GM18520 (cell line): ENCODE results near the gene DMTF1.
A peak's percentile ranks its signal among the peaks of the same experiment; 100 is the strongest.
"Not testable (repeated sequence)": the region's sequence is repeated elsewhere in the genome, so short reads cannot be mapped to it uniquely, and the experiment has no call there.

Experiments
- ATAC-seq: cut with Tn5 transposase; IDR thresholded peaks from one replicate; pipeline ENCODE4 v1.9.1; 2021; ENCODE audit not compliant: unreplicated experiment

Gene DMTF1

GRCh38 chr7:87192784-87193487 lies 40.7 kb downstream of the DMTF1 start:
- ATAC-seq: no peak

DNA sequence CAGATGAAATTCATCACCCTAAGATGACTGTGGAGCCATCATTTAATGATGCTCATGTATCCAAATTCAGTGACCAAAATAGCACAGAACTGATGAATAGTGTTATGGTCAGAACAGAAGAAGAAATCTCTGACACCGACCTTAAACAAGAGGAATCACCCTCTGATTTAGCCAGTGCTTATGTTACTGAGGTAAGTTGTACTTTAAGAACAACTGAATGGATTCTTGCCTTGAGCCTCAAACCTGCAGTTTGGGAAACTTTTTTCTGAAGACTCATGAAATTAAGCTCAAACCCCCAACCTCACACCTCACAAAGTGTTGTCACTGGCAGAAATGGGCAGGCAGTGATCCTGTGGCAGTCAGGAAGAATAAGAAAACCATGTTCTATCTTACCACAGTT lies 41.7 kb downstream of the DMTF1 start:
- ATAC-seq: no peak

GRCh38 chr7:87199241-87199640 lies 47.0 kb downstream of the DMTF1 start:
- ATAC-seq: no peak

DNA sequence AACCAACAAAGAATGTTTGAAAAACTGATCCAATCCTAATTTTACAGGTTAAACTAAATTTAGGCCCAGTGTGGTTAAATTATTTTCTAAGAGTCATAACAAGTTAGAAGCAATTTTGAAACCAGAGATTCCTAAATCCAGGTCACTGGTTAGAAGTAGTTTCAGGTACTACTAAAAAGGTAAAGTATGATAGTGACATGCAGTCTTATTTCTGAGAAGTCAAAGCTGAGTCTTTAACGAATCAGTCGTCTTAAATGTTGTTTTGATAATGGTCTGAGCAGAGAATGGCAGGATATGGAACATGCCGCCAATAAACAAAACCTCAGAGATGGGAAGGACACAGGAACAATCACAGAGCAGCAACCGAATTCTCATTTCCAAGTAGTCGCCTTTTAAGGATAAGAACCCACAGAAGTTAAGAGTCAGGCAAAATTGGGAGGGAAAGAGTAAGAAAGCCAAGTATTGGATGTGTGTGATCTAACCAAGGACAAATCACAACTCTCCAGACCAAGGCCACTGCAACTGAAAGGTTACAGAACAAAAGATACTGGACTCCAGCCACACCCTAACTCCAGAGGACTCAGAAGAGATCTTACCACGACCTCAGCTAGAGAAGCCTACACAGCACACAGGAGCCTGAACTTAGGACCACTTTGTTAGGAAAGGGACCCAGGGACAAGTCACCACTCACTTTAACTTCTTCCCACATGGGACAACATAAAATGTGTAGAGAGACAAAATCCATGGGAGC lies 47.6 kb downstream of the DMTF1 start:
- ATAC-seq: no peak

- ATAC-seq: no peak
Observed at GRCh38 chr7:87202208-87202607, 50.0 kb downstream of the DMTF1 start.

DNA sequence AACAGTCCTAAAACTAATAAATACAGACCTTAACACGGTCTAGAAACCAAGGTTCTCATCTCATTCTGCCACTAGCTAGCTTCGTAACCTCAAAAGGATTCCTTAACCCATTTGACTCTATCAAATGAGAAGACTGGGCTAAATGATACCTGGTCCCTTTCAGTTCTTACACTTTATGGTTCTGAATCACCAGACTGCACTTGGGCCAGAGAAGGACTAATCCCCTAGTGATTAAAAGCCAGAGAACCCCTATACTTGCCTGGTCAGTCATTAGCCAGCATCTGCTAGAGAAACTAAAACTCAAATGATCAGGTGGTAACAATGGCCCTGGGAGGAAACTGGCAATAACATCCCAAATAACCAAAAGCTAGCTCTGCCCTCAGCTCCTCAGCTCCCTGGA lies 50.5 kb downstream of the DMTF1 start:
- ATAC-seq: no peak

DNA sequence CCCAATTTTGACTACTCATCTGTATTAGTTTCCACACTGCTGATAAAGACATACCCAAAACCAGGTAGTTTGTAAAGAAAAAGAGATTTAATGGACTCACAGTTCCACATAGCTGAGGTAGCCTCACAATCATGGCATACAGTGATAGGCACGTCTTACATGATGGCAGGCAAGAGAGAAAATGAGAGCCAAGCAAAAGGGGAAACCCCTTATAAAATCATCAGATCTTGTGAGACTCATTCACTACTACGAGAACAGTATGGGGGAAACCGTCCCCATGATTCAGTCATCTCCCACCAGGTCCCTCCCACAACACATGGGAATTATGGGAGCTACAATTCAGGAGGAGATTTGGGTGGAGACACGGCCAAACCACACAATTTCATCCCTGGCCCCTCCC lies 51.7 kb downstream of the DMTF1 start:
- not testable (repeated sequence) for ATAC-seq

GRCh38 chr7:87204933-87205332 lies 52.7 kb downstream of the DMTF1 start:
- no peak for ATAC-seq

- ATAC-seq: not testable (repeated sequence)
Observed at GRCh38 chr7:87205701-87206100, 53.4 kb downstream of the DMTF1 start.

DNA sequence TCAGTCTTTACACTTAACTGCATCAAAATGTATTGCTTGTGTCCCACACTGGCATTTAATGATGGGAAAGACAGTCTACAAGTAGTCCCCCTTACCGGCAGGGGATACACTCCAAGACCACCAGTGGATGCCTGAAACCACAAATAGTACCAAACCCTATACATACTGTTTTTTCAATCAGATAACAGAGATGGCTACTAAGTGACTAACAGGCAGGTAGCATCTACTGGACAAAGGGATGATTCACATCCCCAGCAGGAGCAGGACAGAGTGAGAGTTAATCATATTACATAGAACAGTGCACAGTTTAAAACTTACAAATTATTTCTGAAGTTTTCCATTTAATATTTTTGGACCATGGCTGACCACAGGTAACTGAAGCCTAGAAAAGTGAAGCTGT lies 54.1 kb downstream of the DMTF1 start:
- no peak for ATAC-seq

DNA sequence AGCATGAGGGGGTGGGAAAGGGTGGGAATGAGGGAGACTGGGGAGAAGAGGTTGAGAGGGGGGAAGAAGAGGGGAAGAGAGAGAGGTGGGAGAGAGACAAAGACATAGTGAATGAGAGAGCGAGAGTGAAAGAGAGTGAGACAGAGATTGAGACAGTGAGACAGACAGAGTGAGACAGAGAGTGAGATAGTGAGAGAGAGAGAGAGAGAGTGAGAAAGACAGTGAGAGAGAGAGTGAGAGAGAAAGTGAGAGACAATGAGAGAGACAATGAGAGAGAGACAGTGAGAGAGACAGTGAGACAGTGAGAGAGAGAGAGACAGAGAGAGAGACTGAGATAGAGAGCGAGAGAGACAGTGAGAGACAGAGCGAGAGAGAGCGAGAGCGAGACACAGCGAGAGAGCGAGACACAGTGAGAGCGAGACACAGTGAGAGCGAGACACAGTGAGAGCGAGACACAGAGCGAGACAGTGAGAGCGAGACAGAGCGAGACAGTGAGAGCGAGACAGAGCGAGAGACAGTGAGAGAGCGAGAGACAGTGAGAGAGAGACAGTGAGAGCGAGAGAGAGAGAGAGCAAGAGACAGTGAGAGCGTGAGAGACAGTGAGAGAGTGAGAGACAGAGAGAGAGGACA lies 57.2 kb downstream of the DMTF1 start:
- ATAC-seq: no peak

GRCh38 chr7:87210506-87210905 lies 58.3 kb downstream of the DMTF1 start:
- ATAC-seq: no peak

GRCh38 chr7:87212498-87212897 lies 60.2 kb downstream of the DMTF1 start:
- ATAC-seq: no peak

GRCh38 chr7:87213252-87213651 lies 61.0 kb downstream of the DMTF1 start:
- ATAC-seq: no peak

DNA sequence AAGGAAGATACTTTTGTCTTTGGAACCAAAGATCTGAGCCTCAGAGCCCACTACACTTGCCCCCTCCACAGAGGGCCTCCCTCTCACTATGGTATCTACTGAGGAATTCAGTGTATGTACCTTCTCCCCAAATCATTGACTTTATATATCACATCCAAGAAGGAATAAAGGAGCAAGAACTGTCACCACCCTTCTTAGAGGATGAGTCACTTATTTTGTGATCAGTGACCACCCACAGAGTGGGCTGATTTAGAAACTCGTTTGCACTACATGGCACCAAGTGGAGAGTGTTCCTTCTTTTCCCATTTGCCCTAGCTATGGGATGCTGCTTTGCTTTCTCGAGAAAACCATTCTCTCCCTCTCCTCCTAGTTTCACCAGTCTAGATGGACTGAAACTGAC lies 61.6 kb downstream of the DMTF1 start:
- ATAC-seq: no peak

DNA sequence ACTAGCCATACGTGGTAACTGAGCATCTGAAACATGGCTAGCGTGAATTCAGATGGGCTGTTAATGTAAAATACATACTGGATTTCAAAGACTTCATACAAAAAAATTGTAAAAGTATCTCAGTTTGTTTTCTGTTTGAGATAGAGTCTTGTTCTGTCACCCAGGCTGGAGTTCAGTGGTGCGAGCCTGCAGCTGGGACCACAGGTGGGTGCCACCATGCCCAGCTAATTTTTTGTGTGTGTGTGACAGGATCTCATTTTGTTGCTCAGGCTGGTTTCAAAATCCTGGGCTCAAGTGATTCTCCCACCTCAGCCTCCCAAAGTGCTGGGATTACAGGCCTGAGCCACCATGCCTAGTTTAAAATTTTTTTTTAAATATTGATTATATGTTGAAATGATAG lies 62.8 kb downstream of the DMTF1 start:
- no peak for ATAC-seq

DNA sequence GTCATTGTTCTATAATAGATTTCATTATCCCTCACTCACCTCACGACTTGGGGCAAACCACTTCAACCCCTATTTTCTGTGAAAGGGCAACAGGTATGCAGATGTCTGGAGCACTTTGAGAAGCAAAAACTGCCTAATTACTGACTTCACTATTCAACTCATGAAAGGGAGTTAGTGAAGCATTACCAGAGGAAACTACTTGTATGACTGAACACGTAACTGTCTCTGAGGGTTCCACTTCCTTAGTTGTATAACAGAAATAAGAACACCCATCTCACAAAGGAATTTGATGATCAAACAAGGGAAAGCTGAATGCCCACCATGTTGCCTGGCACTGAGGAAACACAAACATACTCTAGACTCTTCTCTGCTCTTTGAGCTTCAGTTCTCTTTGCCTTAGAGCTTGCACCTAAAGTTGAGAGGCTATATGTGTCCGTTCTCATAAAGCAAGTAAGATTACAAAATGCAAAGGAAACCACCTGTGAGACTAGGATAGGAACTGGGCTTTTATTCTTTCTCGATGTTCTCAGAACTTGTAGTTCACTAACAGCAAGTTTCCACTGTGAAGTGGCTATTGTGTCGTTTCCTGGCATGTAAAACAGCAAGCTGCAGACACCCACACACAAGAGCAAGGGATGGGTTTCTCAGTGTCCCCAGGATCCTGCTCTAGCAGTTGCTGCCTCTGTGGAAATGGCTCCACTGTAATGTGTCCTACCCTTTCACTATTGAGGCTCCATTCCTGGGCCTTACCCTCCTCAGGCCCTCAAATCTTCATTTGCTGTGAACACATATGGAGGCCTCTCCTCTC lies 64.7 kb downstream of the DMTF1 start:
- ATAC-seq: peak; percentile 55

GRCh38 chr7:87217983-87218653 lies 65.9 kb downstream of the DMTF1 start:
- no peak for ATAC-seq

GRCh38 chr7:87218796-87219544 lies 66.7 kb downstream of the DMTF1 start:
- ATAC-seq: no peak

DNA sequence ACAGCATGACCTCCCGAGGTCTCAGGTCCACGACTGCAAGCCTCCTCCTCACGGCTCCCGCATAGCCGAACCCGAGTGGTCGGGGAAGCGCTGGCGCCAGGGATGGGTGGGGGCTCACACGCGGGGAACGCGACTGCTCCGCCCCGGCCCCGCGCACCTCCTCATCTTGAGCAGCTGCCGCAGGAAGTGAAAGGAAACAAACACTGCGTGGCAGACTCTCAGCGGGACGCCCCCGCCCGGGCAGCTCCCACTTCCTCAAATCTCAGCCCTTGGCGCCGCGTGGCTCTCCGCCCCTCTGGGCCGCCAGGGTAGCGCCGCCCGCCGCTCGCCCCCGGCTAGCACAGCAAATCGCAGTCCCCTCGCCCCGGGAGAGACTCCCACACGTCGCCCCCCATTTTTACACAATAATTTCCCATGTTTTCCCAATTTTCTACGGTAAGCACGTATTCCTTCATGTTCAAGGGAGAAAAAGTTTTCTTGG lies 67.3 kb downstream of the DMTF1 start, which contains the start of gene TMEM243:
TMEM243 (minus strand) TSS at position 188 of the 481 bp plus-strand sequence. CDS start 229 bp downstream, outside the sequence.
- ATAC-seq: peak; percentile 32
